GM12801 (cell line): ENCODE measurements around the gene STEAP1B.

Source experiments
- TF ChIP-seq, protein P1 (sequence below): IDR thresholded peaks from one replicate; pipeline ENCODE4 v1.5.1; 2011; ENCODE audit warnings: control low read depth; ENCODE audit not compliant: insufficient read length; ENCODE audit errors: extremely low read depth

The STEAP1B gene

DNA sequence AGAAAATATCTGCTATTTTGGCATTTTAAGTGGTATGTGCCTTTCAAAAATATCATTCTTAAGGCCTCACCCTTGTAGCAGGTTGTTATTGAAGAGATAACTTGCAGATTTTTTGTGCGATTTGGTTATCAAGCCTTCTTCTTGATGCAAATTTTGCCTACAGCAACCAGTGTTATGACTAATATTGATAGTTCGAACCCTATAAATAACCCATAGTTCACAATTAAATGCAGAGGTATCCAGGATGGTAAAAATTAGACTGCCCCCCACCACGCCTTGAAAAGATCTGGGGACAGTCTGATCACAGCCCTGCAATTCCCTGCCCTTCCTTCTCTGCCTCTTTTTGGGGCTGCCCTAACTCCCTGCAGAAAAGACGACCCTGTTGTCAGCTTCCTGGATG is 114.7 kb downstream of the STEAP1B start:
- TF ChIP-seq, protein P1, sequence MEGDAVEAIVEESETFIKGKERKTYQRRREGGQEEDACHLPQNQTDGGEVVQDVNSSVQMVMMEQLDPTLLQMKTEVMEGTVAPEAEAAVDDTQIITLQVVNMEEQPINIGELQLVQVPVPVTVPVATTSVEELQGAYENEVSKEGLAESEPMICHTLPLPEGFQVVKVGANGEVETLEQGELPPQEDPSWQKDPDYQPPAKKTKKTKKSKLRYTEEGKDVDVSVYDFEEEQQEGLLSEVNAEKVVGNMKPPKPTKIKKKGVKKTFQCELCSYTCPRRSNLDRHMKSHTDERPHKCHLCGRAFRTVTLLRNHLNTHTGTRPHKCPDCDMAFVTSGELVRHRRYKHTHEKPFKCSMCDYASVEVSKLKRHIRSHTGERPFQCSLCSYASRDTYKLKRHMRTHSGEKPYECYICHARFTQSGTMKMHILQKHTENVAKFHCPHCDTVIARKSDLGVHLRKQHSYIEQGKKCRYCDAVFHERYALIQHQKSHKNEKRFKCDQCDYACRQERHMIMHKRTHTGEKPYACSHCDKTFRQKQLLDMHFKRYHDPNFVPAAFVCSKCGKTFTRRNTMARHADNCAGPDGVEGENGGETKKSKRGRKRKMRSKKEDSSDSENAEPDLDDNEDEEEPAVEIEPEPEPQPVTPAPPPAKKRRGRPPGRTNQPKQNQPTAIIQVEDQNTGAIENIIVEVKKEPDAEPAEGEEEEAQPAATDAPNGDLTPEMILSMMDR: no peak

DNA sequence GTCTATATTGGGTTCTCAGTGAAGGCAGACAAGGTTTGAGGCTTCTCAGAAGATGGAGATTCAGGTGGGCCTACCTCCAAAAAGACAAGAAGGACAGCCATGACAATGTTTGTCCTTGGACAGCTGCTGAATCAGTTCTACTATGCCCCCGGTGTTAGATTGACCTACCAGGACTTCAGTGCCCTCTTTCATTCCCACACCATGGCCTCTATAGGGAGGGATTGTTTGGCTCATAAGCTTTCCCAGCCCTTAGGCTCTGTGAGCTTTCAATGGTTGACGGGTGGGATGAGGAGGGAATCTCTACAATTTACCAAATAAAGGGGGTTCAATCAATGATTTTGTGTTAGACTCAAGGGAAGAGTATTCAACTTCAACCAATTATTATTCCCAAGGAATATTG is 119.7 kb downstream of the STEAP1B start:
- TF ChIP-seq, protein P1: no peak

DNA sequence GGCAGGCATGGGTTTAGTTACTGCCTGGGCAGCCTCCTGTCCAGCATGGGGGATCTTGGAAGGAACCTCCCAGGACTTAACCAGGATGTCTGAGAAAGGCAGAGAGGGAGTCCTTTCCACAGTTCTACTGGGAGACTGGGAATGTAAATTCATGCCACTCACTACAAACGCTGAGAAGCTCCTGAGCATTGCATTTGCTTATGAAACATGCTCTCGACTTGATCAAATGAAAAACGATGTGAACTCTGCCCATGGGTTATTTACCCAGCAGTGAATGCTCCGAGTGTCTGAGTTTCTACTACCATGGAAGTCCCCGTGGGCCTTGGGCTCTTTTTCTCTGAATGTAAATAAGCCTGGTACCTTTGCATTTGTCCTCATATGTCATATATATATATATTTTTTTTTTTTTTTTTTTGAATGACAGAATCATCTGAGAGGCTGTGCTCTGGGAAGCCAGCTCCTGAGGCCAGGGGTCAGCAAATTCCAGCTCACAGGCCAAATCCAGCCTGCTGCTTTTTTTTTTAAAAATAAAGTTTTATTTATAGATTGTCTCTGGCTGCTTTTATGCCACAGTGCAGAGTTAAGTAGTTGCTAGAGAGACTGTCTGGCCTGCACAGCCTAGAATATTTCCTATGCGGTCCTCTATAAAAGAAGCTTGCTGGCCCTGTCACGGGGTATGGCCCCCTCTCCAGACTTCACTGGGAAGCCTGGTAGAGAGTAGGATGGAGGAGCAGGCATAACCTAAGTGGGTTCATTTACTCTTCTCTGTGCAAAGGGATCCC is 121.6 kb downstream of the STEAP1B start:
- TF ChIP-seq, protein P1: no peak

DNA sequence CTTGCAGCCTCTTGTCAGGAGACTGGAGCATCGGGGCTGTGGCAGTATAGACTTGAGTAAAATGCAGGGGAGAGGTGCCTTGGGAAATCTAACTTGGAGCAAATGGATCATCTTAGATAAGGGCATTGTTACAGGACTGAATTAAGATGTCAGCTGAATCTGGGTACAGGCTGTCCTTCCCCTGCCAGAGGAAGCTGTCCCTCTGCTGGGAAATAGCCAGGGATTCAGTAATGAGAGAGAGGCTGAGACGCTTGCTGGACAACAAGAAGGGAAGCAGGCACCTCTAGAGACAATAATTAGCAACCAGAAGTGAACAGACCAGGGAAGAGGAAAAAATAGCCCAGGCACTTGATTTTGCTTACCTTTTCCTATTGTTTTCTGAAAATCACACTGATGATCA is 122.3 kb downstream of the STEAP1B start:
- TF ChIP-seq, protein P1: no peak

DNA sequence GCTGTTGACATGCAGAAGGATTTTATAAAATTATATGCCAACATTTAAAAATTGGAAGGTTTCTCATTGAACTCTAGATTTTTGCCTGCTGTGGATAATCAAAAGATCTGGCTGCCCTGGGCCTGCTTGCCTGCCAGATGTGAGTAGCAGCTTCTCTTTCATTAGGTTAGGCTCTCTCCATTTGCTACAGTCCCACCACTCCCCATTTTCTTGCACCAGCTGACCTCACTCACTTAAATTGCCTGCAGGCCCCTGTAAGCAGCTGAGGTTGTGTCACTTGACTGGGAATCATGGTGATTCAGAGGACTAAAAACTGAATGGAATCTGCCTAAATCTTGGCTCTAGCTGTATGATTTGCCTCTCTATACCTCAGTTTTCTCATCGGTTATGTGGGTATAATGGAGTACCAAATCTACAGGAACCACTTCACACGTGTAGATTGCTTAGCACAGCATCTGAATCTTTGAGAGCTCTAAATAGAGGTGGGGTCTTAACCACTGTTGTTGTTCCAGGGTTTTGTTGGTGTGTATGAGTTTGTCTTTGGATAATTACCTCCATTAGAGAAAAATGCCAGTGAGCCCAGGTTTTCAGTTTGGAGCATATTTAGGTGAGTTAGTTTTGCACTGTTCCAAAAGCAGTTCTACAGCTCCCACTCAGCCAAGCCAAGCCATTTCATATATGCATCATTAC is 124.5 kb downstream of the STEAP1B start:
- TF ChIP-seq, protein P1: no peak

DNA sequence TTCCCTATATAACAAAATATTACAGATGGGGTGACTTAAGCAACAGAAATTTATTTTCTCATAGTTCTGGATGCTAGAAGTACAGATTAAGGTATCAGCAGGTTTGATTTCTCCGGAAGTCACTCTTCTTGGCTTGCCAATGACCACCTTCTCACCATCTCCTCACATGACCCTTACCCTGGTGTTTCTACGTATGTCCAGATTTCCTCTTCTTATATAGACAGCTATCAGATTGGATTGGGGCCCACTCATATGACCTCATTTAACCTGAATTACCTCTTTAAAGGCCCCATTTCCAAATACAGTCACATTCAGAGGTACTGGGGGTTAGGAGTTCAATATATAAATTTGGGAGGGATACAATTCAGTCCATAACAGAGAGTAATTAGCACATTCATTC is 126.1 kb downstream of the STEAP1B start:
- TF ChIP-seq, protein P1: no peak

DNA sequence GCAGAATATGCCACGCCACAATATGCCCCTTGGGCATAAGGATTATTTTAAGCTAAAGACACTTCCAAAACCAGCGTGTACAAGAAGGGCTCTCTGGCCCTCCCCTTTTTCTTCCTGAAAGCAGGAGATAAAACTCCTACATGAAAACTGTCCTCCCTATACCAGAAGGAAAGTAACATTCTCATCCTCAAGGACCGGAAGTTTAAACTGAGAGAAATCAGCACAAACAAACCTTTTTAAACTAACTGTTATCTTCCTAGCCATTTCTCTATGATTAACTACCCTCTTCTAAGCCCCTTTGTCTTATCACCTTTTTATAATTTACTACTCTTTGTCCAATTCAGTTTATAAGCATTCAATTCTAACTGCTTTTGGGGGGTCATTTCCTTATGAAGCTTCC is 126.6 kb downstream of the STEAP1B start:
- TF ChIP-seq, protein P1: no peak
